ENCODE data around the gene ST8SIA6.
"Not testable (repeated sequence)": the region's sequence is repeated elsewhere in the genome, so short reads cannot be mapped to it uniquely, and the experiment has no call there.

Gene ST8SIA6

GRCh38 chr10:17343118-17343517, 111.3 kb downstream of the ST8SIA6 start:
- DNase-seq (ENCODE audit: low spot score), result no peak

GRCh38 chr10:17340144-17340829, 114.1 kb downstream of the ST8SIA6 start:
- DNase-seq (ENCODE audit: low spot score), result no peak

- no peak for DNase-seq (ENCODE audit: low spot score)
Measured at GRCh38 chr10:17335065-17335464, 119.3 kb downstream of the ST8SIA6 start.

GRCh38 chr10:17330501-17330900, 123.9 kb downstream of the ST8SIA6 start:
- DNase-seq (ENCODE audit: low spot score), result no peak

GRCh38 chr10:17326377-17326776, 128.0 kb downstream of the ST8SIA6 start:
- no peak for DNase-seq (ENCODE audit: low spot score)

- not testable (repeated sequence) for DNase-seq (ENCODE audit: low spot score)
Measured at GRCh38 chr10:17321957-17322356, 132.4 kb downstream of the ST8SIA6 start.

GRCh38 chr10:17316488-17317170, 137.8 kb downstream of the ST8SIA6 start:
- DNase-seq (ENCODE audit: low spot score), result no peak

GRCh38 chr10:17309435-17309834, 145.0 kb downstream of the ST8SIA6 start:
- no peak for DNase-seq (ENCODE audit: low spot score)

GRCh38 chr10:17307123-17307522, 147.3 kb downstream of the ST8SIA6 start:
- no peak for DNase-seq (ENCODE audit: low spot score)

GRCh38 chr10:17292375-17292774, 162.0 kb downstream of the ST8SIA6 start:
- DNase-seq (ENCODE audit: low spot score), result no peak

- DNase-seq (ENCODE audit: low spot score), result peak; percentile 25
Measured at GRCh38 chr10:17290226-17290625, 164.2 kb downstream of the ST8SIA6 start.

GRCh38 chr10:17289763-17290162, 164.6 kb downstream of the ST8SIA6 start:
- DNase-seq (ENCODE audit: low spot score), result no peak

- no peak for DNase-seq (ENCODE audit: low spot score)
Measured at GRCh38 chr10:17286562-17287550, 167.5 kb downstream of the ST8SIA6 start.

GRCh38 chr10:17282311-17282710, 172.1 kb downstream of the ST8SIA6 start:
- DNase-seq (ENCODE audit: low spot score), result no peak

- no peak for DNase-seq (ENCODE audit: low spot score)
Measured at GRCh38 chr10:17278607-17279240, 175.7 kb downstream of the ST8SIA6 start.

- no peak for DNase-seq (ENCODE audit: low spot score)
Measured at GRCh38 chr10:17276756-17277424, 177.5 kb downstream of the ST8SIA6 start.

GRCh38 chr10:17273403-17273802, 181.0 kb downstream of the ST8SIA6 start:
- DNase-seq (ENCODE audit: low spot score), result no peak

- no peak for DNase-seq (ENCODE audit: low spot score)
Measured at GRCh38 chr10:17272648-17273047, 181.7 kb downstream of the ST8SIA6 start.
